ENCODE results near the gene SNX27.
A peak's percentile ranks its signal among the peaks of the same experiment; 100 is the strongest.
"Not testable (repeated sequence)": the region's sequence is repeated elsewhere in the genome, so short reads cannot be mapped to it uniquely, and the experiment has no call there.

The SNX27 gene

GRCh38 chr1:151594143-151594625 lies 17.7 kb upstream of the SNX27 start:
- DNase-seq (ENCODE audit: low spot score) = peak; percentile 86

GRCh38 chr1:151596166-151596953 lies 15.5 kb upstream of the SNX27 start:
- ATAC-seq (ENCODE audit: low read depth) (peak; percentile 79), DNase-seq (ENCODE audit: low spot score) (no peak)
- no peaks in the 10 kb centered on the region for H3K27me3 ChIP-seq (ENCODE audit: insufficient read depth, poor library complexity, severe bottlenecking)
- peak overlapping the region; percentile 37 for H3K27ac ChIP-seq (ENCODE audit: poor library complexity, severe bottlenecking)
- no peaks in the 10 kb centered on the region for H3K9me3 ChIP-seq (ENCODE audit: severe bottlenecking)
- no peaks in the 10 kb centered on the region for H3K36me3 ChIP-seq (ENCODE audit: low read depth)
- H3K4me3 ChIP-seq (ENCODE audit: severe bottlenecking) = no peak overlapping the region
- H3K4me1 ChIP-seq (ENCODE audit: insufficient read depth, poor library complexity, severe bottlenecking) = peaks cover 7% of the 10 kb centered on the region
- no peak for TF ChIP-seq CTCF (IDR thresholded peaks at IDR 0.05; ENCODE audit: poor library complexity, severe bottlenecking)

More at GRCh38 chr1:151594143-151594625, 17.7 kb upstream of the SNX27 start:
- H3K36me3 ChIP-seq (ENCODE audit: low read depth) = no peaks in the 10 kb centered on the region
- peaks cover 7% of the 10 kb centered on the region for H3K4me1 ChIP-seq (ENCODE audit: insufficient read depth, poor library complexity, severe bottlenecking)
- peak; percentile 96 for TF ChIP-seq CTCF (IDR thresholded peaks at IDR 0.05; ENCODE audit: poor library complexity, severe bottlenecking)
- peak; percentile 86 for ATAC-seq (ENCODE audit: low read depth)
- H3K9me3 ChIP-seq (ENCODE audit: severe bottlenecking) = no peaks in the 10 kb centered on the region
- H3K4me3 ChIP-seq (ENCODE audit: severe bottlenecking) = no peak overlapping the region
- no peaks in the 10 kb centered on the region for H3K27me3 ChIP-seq (ENCODE audit: insufficient read depth, poor library complexity, severe bottlenecking)
- H3K27ac ChIP-seq (ENCODE audit: poor library complexity, severe bottlenecking) = no peak overlapping the region

GRCh38 chr1:151602550-151602949 lies 9.3 kb upstream of the SNX27 start:
- not testable (repeated sequence) for H3K9me3 ChIP-seq (ENCODE audit: severe bottlenecking); H3K36me3 ChIP-seq (ENCODE audit: low read depth); H3K4me3 ChIP-seq (ENCODE audit: severe bottlenecking); ATAC-seq (ENCODE audit: low read depth); H3K27me3 ChIP-seq (ENCODE audit: insufficient read depth, poor library complexity, severe bottlenecking); DNase-seq (ENCODE audit: low spot score); H3K27ac ChIP-seq (ENCODE audit: poor library complexity, severe bottlenecking)
- H3K4me1 ChIP-seq (ENCODE audit: insufficient read depth, poor library complexity, severe bottlenecking) = peaks cover 12% of the 10 kb centered on the region

- Histone ChIP-seq H3K27me3 (ENCODE audit: insufficient read depth, poor library complexity, severe bottlenecking) (no peaks in the 10 kb centered on the region), H3K4me3 (ENCODE audit: severe bottlenecking) (no peak overlapping the region), H3K4me1 (ENCODE audit: insufficient read depth, poor library complexity, severe bottlenecking) (peaks cover 18% of the 10 kb centered on the region), H3K9me3 (ENCODE audit: severe bottlenecking) (no peaks in the 10 kb centered on the region), H3K36me3 (ENCODE audit: low read depth) (no peaks in the 10 kb centered on the region), H3K27ac (ENCODE audit: poor library complexity, severe bottlenecking) (no peak overlapping the region)
- TF ChIP-seq CTCF (IDR thresholded peaks at IDR 0.05; ENCODE audit: poor library complexity, severe bottlenecking) = no peak
- no peak for DNase-seq (ENCODE audit: low spot score)
- no peak for ATAC-seq (ENCODE audit: low read depth)
Observed at GRCh38 chr1:151604291-151604690, 7.6 kb upstream of the SNX27 start.

- DNase-seq (ENCODE audit: low spot score) = no peak
- no peaks in the 10 kb centered on the region for H3K36me3 ChIP-seq (ENCODE audit: low read depth)
- TF ChIP-seq CTCF (IDR thresholded peaks at IDR 0.05; ENCODE audit: poor library complexity, severe bottlenecking) = no peak
- H3K27ac ChIP-seq (ENCODE audit: poor library complexity, severe bottlenecking) = peak overlapping the region; percentile 20
- ATAC-seq (ENCODE audit: low read depth) = peak; percentile 84
- peaks cover 21% of the 10 kb centered on the region for H3K4me1 ChIP-seq (ENCODE audit: insufficient read depth, poor library complexity, severe bottlenecking)
- H3K9me3 ChIP-seq (ENCODE audit: severe bottlenecking) = no peaks in the 10 kb centered on the region
- H3K4me3 ChIP-seq (ENCODE audit: severe bottlenecking) = no peak overlapping the region
- no peaks in the 10 kb centered on the region for H3K27me3 ChIP-seq (ENCODE audit: insufficient read depth, poor library complexity, severe bottlenecking)
Observed at GRCh38 chr1:151606384-151606783, 5.5 kb upstream of the SNX27 start.

Data from RWPE2 (cell line).